CD4-positive, alpha-beta T cell treated with Interleukin-6 for 4 hours (primary cell): ENCODE measurements around the gene MIAT.
"Not testable (repeated sequence)": the region's sequence is repeated elsewhere in the genome, so short reads cannot be mapped to it uniquely, and the experiment has no call there.

Source experiments
- DNase-seq: peaks from one replicate; pipeline ENCODE4 v3.0.0-alpha.2; 2020; ENCODE audit warnings: mixed read lengths

The MIAT gene

GRCh38 chr22:26701323-26701722 is 43.9 kb downstream of the MIAT start:
- DNase-seq, result no peak

- DNase-seq, result no peak
Measured at GRCh38 chr22:26702906-26703830, 45.8 kb downstream of the MIAT start.

DNA sequence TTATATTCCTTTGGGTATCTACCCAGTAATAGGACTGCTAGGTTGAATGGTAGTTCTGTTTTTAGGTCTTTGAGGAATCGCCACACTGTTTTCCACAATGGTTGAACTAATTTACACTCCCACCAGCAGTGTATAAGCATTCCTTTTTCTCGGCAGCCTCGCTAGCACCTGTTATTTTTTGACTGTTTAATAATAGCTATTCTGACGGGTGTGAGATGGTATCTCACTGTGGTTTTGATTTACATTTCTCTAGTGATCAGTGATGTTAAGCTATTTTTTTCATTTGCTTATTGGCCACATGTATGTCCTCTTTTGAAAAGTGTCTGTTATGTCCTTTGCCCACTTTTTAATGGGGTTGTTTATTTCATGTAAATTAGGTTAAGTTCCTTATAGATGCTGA is 48.0 kb downstream of the MIAT start:
- DNase-seq, result not testable (repeated sequence)

- DNase-seq, result no peak
Measured at GRCh38 chr22:26707090-26707489, 49.7 kb downstream of the MIAT start.

DNA sequence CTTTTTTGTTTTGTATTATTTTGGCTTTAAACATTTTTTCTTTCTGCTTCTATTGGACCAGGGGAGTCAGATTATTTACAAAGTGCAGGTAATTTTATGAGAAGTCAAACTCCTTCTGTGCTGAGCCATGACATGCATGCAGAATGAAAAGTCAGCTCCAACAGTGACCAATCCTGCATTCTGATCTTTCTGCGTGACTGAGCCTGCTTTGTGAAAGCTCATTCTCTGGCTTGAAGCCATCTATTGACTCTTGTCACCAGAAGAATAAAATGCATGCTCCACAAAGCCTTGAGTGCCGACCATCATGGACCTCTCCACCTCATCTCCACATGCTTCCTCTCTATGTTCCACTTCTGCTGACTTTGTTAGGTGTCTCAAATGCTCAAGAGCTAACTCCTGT is 50.2 kb downstream of the MIAT start:
- DNase-seq, result no peak

GRCh38 chr22:26708256-26709009 is 51.0 kb downstream of the MIAT start:
- no peak for DNase-seq

- DNase-seq, result no peak
Measured at GRCh38 chr22:26709617-26710390, 52.4 kb downstream of the MIAT start.

DNA sequence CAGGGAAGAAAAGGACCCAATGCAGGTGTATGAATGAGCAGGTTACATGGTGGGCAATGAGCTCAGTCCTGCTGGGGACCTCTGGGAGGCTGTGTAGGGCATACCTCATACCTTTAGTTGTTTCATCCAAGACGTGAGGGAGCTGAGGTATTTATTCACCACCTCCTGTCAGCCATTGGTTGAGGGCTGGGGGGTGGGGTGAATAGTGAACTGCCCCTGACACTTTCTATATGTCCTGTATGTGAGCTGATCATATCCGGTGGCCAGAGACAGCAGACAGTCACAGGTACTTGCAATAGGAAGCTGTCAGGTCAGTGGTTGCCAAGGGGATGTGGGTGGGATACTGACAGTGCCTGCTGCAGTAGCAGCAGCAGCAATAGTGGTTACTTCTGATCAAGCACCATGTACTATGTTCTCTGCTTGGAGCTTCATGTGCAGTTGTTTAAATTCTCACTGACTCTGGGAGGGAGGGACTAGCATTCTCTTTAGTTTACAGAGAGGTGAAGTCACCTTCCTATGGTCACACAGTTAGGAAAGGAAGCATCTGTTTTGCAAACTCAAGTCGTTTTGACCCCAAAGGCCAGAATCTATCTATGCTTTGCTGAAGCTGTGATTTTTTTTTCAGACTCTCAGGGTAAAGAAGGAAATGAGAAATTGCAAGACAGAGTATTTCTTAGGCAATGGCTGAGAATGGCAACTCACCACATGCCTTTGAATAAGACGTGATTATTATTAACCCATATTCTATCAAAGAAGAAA is 54.0 kb downstream of the MIAT start:
- no peak for DNase-seq

GRCh38 chr22:26712158-26712557 is 54.8 kb downstream of the MIAT start:
- no peak for DNase-seq

GRCh38 chr22:26713823-26714449 is 56.5 kb downstream of the MIAT start:
- DNase-seq, result no peak

GRCh38 chr22:26714971-26715370 is 57.6 kb downstream of the MIAT start:
- DNase-seq, result no peak

DNA sequence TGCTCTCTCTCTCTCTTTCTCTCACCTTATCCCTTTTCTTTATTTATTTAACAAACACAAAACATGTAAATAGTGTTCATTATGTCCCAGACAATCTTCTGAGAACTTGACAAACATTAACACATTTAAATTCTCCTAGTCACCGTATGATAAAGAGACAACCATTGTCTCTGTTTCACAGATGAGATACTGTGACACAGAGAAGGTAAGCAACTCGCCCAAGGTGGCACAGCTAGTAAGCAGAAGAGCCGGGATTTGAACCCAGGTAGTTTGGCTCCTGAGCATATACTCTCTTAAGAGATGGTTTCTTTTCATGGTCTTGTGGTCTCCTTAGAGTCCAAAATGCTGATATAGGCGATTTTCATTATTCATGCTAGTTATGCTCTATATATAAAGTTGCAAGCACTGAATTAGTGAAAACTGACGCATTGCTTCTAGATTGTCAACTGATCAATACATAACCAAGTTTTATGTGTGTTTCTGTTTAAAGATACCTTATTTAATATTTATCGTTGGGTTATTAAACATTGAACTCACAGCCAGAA is 58.1 kb downstream of the MIAT start:
- DNase-seq, result no peak

GRCh38 chr22:26718488-26718887 is 61.1 kb downstream of the MIAT start:
- no peak for DNase-seq

DNA sequence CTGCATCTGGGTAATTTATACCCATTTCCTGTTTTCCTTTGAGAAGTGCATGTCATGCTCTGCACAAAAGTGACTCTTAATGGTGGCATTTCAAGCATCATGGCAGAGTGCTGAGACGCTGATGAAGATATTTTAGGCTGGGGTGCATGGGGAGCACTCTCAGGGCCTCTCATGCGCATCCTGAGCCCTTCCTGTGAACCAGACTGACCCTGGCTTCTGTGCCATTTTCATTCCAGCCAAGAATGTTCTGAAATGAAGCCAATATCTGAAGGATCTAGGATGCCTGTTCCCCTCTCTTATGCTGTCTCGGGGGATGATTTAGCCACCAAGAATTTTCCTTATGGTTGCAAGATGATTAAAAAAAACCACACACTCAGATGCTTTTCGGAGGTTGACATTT is 61.5 kb downstream of the MIAT start:
- DNase-seq, result no peak

DNA sequence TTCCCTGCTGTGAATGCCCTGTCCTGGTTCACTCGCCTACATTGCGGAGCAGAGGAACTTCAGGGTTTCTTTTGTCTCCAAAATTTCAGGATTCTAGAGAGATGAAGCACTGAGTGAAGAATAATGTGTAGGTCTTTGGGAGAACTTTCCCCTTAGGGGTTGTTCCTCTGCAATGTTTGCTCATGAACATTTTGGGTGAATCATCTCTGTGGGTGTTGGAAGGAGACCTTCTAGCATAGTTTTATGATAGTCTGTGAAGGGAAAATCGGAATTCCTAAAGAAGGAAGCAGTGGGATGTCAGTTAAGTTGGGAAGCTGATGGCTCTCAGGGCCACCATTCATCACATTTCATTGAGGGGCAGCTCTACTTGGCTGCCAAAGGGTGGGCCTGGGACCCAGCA is 64.8 kb downstream of the MIAT start:
- no peak for DNase-seq

GRCh38 chr22:26724414-26724813 is 67.0 kb downstream of the MIAT start:
- DNase-seq, result no peak

GRCh38 chr22:26725012-26725676 is 67.8 kb downstream of the MIAT start:
- DNase-seq, result no peak
